Activated CD4-positive, alpha-beta T cell treated with anti-CD3 and anti-CD28 coated beads, Interleukin-2, Interleukin-4, amounts not matched to agents 100 ng/mL and 50 ng/mL, durations not matched to agents 16 hours and 8 hours (primary cell): ENCODE measurements around the gene NOS1.
"Not testable (repeated sequence)": the region's sequence is repeated elsewhere in the genome, so short reads cannot be mapped to it uniquely, and the experiment has no call there.

Source experiments
- DNase-seq: peaks from one replicate; pipeline ENCODE4 v3.0.0-alpha.2; 2020; ENCODE audit warnings: low spot score

The NOS1 gene

DNA sequence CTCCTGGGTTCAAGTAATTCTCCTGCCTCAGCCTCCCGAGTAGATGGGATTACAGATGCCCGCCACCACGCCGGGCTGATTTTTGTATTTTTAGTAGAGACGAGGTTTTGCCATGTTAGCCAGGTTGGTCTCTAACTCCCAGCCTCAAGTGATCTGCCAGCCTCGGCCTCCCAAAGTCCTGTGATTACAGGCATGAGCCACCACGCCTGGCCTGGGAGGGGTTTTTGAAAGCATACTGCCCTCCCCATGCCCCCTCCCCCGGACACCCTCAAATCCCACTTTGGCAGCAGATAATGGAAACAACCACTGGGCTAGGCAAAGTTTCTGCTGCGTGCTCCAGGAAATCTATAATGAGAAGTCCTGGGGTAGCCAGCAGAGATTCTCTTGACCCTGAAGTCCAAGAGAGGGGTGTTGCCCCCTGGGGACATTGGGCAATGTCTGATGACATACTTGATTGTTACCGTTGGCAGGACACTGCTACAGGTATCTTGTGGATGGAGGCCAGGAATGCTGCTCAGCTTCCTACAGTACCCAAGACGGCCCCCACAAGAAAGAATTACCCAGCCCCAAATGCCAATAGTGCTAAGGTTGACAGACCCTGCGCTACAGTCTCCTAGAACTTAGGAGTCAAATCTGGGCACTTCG, 152.5 kb downstream of the NOS1 start:
- DNase-seq: no peak

DNA sequence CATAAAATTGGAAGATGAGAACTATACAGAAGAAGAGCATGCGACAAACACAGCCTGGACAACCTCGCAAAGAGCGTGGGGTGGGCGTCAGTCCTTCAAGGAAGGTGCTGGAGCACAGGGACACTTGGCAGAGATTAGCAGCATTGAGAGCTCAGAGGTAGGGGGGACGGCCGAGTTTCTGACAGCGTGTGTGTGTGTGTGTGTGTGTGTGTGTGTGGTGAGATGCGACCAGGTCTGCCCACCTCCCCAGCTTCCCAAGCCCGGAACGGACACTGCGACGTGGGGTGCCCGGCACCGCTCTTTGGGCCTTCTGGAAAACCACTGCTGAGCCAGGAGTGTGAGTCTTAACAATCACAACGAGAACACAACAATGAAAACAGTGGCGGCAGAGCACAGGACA, 153.2 kb downstream of the NOS1 start:
- DNase-seq: no peak

DNA sequence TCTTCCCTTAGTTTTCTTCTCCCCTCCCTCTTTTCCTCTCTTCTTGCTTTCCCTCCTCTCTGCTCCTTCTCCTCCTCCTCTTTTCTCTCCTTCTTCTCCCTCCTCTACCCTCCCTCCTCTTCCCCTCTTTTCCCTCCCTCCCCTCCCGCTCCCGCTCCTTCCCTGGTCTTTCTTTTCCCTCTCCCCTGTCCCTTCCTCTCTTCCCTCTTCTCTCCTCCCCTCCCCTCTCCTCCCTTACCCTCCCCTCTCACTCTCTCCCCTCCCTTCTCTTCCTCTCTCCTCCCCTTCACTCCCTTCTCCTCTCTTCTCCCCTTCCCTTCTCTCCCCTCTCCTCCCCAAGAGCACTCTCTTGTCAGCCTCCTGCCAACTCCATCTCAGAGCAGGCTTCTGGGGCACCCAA, 153.8 kb downstream of the NOS1 start:
- no peak for DNase-seq

DNA sequence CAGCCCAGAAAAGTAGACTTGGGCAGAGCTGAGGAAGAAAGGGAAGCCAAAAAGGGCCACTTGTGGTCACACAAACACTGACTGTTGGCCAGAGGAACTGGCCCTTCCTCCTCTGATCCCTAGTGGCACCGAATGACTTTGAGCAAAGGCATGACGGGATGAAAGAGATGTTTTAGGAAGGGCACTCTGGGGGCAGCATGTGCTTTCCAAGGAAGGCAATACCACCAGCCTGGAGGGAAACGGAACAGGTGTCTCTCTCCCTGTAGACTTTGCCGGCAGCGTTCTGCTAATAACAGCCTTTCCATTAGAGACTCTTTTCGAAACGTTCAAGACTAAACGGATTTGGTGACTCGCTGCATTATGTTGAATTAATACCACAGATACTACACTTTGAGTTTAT, 158.9 kb downstream of the NOS1 start:
- no peak for DNase-seq

DNA sequence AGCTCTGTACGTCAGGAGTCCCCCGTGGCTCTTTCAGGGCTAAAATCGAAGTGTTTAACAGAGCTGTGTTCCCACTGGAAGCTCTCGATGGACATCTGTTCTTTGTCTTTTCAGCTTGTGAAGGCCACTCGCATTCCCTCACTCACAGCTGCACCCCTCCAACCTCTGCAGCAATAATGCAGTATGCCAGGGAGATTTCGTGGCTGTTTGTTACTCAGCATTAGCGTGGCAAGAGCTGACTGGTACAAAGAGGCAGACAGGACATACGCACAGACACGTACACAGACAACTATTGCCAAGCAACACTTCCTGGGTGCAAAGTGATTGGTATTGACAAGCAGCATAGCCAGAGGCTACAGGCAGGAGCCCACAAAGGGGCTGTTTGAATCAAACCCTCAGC, 159.4 kb downstream of the NOS1 start:
- no peak for DNase-seq

DNA sequence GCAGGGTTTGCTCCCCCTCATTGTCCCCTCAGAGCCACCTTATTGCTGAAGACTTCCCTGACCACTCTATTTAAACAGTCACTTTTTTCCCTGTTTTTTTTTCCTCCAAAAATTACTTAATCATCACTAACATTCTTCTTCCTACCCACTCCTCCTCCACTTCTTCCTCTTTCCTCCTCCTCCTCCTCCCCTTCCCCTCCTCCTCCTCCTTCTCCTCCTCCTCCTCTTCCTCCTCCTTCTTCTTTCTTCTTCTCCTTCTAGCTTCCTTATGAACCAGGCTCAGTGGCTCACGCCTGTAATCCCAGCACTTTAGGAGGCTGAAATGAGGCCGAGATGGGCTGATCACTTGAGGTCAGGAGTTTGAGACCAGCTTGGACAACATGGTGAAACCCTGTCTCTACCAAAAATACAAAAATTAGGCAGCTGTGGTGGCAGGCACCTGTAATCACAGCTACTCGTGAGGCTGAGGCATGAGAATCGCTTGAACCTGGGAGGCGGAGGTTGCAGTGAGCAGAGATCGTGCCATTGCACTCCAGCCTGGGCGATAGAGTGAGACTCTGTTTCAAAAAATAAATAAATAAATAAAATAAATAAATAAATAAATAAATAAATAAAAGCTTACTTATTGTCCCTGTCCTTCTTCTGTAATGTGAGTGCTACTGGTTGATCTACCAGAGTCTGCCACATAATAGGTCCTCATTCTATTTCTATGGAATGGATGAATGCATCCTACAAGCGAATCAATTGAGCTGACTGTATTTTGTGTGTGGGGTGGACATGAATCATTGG, 161.3 kb downstream of the NOS1 start:
- DNase-seq: not testable (repeated sequence)

DNA sequence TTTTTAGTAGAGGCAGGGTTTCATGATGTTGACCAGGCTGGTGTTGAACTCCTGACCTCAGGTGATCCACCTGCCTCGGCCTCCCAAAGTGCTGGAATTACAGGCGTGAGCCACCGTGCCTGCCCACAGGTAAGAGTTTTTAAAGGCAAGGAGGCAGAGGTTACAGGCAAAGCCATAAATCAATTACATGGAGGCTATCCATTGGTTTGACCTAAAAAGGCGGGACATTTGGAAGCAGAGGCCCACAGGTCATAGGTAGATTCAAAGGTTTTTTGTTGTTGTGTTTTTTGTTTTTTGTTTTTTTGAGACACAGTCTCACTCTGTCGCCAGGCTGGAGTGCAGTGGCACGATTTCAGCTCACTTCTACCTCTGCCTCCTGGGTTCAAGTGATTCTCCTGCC, 165.1 kb downstream of the NOS1 start:
- DNase-seq: not testable (repeated sequence)

DNA sequence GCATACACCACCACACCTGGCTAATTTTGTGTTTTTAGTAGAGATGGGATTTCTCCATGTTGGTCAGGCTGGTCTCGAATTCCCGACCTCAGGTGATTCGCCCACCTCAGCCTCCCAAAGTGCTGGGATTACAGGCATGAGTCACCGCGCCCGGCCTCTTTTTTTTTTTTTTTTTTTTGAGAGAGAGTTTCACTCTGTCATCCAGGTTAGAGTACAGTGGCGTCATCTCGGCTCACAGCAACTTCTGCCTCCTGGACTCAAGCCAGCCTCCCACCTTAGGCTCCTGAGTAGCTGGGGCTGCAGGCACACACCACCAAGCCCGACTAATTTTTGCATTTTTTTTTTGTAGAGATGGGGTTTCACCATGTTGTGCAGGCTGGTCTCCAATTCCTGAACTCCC, 166.4 kb downstream of the NOS1 start:
- not testable (repeated sequence) for DNase-seq

DNA sequence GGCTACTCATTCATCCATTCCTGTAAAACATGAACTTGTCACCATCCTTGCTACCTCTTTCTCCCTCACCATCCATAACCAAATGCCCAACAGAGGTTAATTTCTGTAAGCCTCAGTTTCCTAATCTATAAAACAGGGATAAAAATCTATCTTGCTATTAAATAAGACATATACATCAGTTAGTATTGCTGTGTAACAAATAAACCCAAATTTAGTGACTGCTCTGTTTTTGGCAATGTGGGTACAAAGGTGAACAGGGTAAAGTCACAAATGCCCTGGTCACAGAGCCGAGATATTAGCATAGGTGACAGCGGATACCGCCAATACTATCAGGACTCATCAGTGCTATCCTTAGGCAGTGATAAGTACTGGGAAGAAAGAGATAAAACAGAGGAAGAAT, 167.5 kb downstream of the NOS1 start:
- DNase-seq: no peak

DNA sequence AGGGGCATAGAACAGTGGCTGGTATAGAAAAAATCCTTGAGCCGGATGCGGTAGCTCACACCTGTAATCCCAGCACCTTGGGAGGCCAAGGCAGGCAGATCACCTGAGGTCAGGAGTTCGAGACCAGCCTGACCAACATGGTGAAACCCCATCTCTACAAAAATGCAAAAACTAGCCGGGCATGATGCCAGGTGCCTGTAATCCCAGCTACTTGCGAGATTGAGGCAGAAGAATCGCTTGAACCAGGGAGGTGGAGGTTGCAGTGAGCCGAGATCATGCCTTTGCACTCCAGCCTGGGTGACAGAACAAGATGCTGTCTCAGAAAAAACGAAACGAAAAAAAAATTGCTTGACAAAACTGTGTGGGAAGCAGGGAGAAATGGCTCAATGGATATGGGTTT, 168.8 kb downstream of the NOS1 start:
- not testable (repeated sequence) for DNase-seq

DNA sequence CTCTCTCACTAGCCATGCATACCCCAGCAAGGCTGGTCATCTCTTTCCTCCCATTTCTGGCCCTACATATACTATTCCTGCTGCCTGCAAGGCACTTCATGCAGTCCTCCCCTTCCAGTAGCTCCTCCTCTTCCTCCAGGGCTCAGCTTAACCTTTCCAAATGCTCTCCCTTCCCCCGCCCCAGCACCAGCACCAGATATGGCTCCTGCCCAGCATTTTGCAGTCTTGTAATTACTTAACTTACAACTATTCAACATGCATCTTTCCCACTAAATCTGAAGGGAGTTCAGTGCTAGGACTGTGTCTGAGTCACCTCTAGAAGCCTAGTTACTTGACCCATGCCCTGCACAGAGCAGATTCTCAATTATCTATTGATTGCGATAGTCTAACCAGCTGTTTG, 169.4 kb downstream of the NOS1 start:
- no peak for DNase-seq

DNA sequence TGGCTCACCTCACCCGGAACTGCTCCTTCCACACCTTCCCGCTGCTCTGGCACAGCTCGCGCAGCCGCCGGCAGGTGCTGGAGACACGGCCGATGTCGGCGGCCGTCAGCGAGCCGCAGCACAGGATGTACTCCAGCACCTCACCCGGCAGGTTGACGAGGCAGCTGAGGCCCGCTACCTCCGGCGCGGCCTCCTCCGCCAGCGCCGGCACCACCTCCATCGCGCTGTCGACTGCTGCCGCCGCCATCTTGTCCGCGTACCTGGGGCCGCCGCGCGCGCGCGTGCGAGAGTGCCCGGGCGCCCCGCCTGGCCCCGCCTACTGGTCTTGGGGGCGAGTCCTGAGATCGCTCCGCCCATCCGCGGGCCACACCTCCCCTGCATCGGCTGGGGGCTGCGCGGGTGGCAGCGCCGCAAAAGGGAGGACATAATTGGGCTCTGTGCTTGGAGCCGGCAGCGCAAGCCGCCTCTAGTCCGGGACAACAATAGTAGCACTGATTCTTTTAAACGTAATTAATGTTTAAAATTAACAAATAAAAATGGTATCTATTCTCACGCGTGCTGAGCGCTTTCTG, 171.1 kb downstream of the NOS1 start, which contains the start of gene FBXO21:
TSS of gene FBXO21 (minus strand) at position 261 of the 572 bp plus-strand sequence. CDS start at position 247, 14 bp downstream.
- peak; percentile 93 for DNase-seq

DNA sequence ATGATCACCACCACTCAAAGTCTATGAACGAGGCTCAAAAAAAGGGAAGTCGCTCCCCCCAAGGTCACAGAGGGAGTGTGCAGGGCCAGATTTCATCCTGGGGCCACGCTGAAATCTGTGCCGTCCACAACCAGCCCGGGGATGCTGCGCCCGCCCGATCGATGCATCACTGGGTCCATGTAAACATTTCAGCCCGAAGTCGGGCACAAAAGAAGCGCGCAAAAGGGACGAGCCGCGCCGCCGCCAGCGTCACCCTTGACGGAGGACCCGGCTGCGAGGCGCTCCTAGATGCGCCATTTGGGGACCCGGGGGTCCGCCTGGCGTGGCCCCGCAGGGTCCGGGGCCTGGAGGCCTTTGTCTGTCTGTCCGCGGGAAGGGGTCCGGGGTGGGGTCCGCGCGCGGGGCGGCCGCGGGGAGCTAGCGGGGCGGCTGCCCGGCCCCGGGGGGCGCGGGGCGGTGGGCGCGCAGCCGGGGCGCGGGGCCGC, 171.7 kb downstream of the NOS1 start:
- DNase-seq: peak; percentile 7

DNA sequence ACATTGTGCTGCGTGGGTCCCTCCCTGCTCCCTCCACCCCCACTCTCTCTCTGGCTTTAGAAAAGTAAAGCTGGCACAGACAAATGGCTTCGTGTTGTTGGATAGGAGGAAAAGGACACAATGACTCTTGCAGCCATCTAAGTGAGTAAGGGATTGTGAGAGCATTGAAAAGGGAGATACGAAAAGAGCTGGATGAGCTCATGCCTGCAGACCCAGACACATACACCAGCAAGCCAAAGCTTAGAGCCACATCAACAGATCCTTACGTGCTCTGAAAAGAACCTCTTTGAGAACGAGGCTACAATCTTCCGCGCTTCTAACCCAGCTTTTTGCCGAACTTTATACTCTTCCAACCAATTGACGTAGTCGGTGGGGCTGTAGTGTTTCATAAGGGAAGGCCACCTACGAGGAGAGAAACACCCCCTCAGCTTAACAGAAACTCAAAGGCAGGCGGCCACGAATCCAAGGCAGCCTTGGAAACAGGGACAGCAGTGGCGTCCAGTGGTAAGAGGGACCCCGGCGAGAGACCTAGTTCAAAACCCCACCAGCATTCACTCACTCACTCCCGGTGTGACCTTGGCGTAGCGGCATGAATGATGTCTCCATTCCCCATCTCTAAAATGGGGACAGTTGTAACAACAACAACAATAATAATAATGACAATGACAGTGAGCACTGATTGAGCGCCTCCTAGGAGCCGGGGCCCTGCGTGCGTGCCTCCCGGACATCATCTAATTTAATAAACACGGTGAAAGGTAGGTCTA, 172.3 kb downstream of the NOS1 start:
- no peak for DNase-seq

DNA sequence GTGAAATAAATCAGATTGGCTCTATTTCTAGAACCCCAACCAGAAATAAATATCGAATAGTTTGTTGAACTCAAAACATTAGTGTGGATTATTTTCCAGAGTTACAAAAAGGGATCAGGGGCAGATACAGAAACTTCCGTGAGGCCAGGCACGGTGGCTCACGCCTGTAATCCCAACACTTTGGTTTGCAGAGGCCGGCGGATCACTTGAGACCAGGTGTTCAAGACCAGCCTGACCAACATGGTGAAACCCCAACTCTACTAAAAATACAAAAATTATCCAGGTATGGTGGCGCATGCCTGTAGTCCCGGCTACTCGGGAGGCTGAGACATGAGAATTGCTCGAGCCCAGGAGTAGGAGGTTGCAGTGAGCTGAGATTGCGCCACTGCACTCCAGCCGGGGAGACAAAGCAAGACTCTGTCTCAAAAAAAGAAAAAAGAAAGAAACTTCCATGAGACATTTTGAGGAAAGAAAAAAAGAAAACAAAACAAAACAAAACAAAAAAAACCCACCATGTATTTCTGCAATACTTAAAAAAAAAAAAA, 173.2 kb downstream of the NOS1 start:
- no peak for DNase-seq

DNA sequence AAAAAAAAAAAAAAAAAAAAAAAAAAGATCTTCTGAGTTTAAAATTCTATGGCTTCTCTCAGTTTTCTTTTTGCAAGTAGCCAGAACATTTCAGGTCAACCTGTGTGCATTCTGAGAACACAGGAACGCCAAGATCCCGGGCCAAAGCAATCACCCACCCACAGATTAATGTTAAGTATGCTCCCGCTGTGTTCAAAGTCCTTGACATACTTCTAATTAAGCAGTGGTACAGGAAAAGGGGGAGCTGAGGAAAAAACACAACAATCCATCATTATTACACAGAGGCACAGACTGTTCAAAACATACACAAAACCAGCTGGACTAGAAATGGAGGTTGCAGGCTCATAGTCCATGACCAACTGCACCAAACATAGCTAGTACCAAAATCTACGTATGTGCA, 174.0 kb downstream of the NOS1 start:
- no peak for DNase-seq

DNA sequence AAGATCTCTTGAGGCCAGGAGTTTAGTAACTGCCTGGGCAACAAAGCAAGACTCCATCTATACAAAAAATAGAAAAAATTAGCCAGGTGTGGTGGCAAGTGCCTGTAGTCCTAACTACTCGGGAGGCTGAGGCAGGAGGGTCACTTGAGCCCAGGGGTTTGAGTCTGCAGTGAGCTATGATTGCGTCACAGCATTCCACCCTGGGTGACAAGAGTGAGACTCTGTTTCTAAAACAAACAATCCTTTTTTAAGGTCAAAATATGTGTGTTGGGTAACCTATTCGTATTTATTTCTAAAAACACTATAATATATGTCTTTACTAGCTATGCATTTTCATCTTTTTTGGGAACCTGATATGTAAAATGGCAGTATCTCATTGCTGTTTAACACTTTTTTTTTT, 178.6 kb downstream of the NOS1 start:
- no peak for DNase-seq

DNA sequence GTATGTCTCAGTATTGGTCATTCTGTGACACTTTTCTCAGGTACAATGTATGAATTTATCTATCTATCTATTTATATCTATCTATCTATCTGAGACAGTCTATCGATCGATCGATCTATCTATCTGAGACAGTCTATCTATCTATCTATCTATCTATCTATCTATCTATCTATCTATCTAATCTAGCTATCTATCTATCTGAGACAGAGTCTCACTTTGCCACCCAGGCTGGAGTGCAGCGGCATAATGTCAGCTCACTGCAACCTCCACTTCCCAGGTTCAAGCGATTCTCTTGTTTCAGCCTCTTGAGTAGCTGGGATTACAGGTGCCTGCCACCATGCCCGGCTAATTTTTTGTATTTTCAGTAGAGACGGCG, 180.0 kb downstream of the NOS1 start:
- DNase-seq: not testable (repeated sequence)

DNA sequence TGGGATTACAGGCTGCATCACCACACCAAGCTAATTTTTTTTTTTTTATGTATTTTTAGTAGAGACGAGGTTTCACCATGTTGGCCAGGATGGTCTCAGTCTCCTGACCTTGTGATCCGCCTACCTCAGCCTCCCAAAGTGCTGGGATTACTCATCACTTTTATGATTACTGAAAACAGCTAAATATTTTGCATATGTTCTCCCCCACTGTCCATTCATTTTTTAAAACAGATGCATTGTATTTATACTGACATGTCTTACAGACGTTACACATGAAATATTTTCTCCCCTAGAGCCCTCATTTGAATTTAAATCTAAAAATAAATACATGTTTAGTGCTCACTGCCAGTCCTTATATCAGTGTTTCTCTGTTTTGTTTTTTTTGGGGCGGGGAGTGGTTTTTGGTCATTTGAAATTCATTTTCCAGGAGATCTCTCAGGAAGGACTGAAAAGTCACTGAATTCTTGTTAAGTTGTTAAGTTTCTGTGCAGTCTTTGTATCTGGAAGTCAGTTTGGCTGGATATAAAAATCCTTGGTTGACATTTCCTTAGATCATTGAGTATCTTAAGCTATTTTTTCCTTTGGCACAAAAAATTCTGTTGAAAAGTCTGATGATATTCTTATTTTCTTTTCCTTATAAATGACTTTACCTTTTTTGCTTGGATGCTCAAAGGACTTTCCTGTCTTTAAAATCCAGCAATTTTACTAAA, 180.5 kb downstream of the NOS1 start:
- DNase-seq: no peak

DNA sequence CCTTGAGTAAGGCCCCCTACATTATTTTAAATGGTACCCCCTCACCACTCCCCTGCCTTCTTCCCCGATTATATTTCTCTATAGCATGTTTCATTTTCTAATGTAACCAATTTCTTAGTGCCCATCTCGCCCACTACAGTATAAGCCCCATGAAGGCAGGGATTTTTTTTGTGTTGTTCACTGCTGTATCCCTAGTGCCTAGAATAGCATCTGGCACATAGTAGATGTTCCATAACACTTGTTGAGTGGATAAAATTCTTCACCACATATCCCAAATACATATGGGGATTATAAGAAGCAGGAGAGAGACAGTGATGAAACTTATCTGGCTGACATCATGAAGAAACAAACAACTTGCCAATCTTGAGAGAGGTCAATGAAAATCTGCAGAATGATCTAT, 182.7 kb downstream of the NOS1 start:
- no peak for DNase-seq

DNA sequence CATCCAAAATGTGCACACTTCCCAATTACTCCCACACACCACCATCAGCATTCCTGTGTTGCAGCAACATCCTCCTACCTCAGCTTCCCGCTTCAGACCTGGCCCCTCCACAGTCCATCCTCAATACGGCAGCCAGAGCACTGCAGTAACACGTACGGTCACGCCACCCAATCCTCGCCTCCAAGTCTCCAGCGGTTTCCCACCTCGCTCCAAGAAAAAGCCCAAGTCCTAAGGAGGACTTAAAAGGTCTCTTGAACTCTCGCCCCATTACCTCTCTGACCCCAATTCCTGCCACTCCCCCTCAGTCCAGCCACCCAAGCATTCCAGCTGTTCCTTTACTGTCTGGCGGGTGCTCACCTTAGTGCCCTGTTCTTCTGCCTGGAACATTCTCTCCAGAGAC, 183.1 kb downstream of the NOS1 start:
- no peak for DNase-seq

DNA sequence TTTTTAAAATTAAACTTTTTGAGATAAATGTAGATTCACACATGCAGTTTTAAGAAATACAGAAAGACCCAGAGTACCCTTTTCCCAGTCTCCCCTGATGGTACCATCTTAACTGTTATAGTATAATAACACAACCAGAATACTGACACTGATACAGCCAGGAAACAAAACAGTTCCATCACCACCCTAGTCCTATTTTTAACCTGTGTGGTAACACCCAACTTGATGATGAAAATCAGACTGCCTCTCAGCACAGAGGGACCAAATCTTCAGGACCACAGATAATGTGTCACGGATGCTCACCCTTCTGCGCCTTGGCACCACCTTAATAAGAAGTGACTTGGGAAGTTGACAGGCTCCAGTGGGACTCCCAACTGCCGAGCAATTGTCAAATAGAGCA, 189.3 kb downstream of the NOS1 start:
- DNase-seq: no peak
